NT2/D1 (cell line): ENCODE results near the gene KMT2C.
"Not testable (repeated sequence)": the region's sequence is repeated elsewhere in the genome, so short reads cannot be mapped to it uniquely, and the experiment has no call there.

ENCODE experiments used
- SUZ12 ChIP-seq: IDR thresholded peaks from 2 replicates; pipeline ENCODE4 v1.6.1; 2011; ENCODE audit not compliant: insufficient read length, insufficient read depth; ENCODE audit errors: extremely low read depth
- YY1 ChIP-seq: IDR thresholded peaks from 2 replicates; pipeline ENCODE4 v1.6.1; 2011; ENCODE audit not compliant: insufficient read length, insufficient read depth
- ZNF274 ChIP-seq: IDR thresholded peaks from 2 replicates; pipeline ENCODE4 v1.6.1; 2011; ENCODE audit warnings: mild to moderate bottlenecking, low read depth, low read length

DNA sequence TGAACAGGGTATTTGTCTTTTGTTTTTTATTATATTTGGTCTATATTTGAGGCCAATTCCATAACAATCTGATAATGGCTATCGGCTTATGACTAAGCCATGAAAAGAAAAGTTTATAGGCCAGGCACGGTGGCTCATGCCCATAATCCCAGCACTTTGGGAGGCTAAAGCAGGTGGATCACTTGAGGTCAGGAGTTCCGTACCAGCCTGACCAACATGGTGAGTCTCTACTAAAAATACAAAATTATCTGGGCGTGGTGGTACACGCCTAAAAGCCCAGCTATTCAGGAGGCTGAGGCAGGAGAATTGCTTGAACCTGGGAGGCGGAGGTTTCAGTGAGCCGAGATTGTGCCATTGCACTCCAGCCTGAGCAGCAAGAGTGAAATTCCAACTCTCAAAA is 227.0 kb downstream of the KMT2C start:
- not testable (repeated sequence) for TF ChIP-seq SUZ12, YY1, ZNF274
